Measurements from ENCODE around the gene SIRT3.

DNA sequence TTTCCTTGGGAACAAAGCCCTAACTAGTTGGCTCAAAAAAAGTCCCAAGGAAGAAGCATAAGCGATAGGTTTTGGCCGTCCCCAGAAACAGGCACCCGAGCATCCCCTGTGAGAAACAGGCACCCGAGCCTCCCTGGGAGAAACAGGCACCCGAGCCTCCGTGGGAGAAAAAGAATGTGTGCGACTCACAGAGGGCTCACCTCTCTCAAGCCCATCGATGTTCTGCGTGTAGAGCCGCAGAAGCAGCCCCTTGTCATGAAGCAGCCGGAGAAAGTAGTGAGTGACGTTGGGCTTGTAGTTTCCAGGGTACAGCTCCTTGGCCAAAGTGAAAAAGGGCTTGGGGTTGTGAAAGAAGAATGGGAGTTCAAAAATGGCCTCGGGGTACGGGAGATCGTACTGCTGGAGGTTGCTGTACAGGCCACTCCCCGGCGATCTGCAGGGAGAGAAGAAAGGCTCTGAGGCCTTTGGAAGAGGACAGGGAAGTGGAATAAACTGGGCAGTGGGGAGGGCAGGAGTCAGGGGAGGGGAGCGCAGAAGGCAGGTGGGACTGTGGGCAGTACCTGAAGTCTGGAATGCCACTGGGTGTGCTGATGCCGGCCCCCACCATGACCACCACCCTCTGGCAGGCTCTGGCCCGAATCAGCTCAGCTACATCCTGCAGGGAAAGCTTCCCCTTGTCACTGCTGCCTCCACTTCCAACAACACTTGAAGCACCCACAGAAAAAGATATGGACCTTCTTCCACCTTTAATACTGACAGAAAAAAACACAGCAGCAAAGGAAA is 3.2 kb downstream of the SIRT3 start:
- no peak for TF ChIP-seq POLR2A (IDR thresholded peaks at IDR 0.05)
- TF ChIP-seq, protein P1, sequence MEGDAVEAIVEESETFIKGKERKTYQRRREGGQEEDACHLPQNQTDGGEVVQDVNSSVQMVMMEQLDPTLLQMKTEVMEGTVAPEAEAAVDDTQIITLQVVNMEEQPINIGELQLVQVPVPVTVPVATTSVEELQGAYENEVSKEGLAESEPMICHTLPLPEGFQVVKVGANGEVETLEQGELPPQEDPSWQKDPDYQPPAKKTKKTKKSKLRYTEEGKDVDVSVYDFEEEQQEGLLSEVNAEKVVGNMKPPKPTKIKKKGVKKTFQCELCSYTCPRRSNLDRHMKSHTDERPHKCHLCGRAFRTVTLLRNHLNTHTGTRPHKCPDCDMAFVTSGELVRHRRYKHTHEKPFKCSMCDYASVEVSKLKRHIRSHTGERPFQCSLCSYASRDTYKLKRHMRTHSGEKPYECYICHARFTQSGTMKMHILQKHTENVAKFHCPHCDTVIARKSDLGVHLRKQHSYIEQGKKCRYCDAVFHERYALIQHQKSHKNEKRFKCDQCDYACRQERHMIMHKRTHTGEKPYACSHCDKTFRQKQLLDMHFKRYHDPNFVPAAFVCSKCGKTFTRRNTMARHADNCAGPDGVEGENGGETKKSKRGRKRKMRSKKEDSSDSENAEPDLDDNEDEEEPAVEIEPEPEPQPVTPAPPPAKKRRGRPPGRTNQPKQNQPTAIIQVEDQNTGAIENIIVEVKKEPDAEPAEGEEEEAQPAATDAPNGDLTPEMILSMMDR (IDR thresholded peaks at IDR 0.05), result no peak
